Testis (tissue), 3 donors: ENCODE data around the gene ATXN3. TPM values are rescaled to one million over a fixed set of nuclear protein-coding genes. Genes with fewer than 3 reads are reported as not detected.
A peak's percentile ranks its signal among the peaks of the same experiment; 100 is the strongest.

Source experiments
- DNase-seq: peaks from one replicate; pipeline ENCODE4 v3.0.0-alpha.2; 2019
- H3K27ac ChIP-seq, 2 donors: fragments of 200-600 bp; sonication (generic); one replicate each; pipeline ENCODE4 v1.5.1; 2019
- H3K27me3 ChIP-seq: fragments of 200-600 bp; sonication (generic); one replicate; pipeline ENCODE4 v1.5.1; 2019
- H3K36me3 ChIP-seq: fragments of 200-600 bp; sonication (generic); one replicate; pipeline ENCODE4 v1.5.1; 2017; ENCODE audit warnings: low read depth; ENCODE audit errors: missing control alignments
- H3K4me1 ChIP-seq: fragments of 200-600 bp; sonication (generic); one replicate; pipeline ENCODE4 v1.5.1; 2019
- H3K4me3 ChIP-seq, 2 donors: fragments of 200-600 bp; sonication (generic); one replicate each; pipeline ENCODE4 v1.5.1; 2017 to 2019
- H3K9me3 ChIP-seq: fragments of 200-600 bp; sonication (generic); one replicate; pipeline ENCODE4 v1.5.1; 2017
- POLR2A ChIP-seq: fragments of 450-650 bp; IDR thresholded peaks from one replicate; pipeline ENCODE4 v1.6.1; 2017; ENCODE audit warnings: antibody characterized with exemption, mild to moderate bottlenecking, moderate library complexity
- WGBS, 2 donors: methylation state at CpG; one replicate each; pipeline ENCODE4 v1.1.5; 2018; 5-methylcytosine and 5-hydroxymethylcytosine counted together
- intact Hi-C: fragments of 100-400 bp; cut with DNase I; formaldehyde crosslinking; loops from one replicate; pipeline ENCODE4 v1.15.1; 2023; ENCODE audit warnings: low total_unique reads
- polyA plus RNA-seq: library from polyadenylated mRNA; stranded (reverse); fragments of 350-450 nt; fragmentation: Illumina TruSeq; extraction: RNeasy Lipid Tissue Mini Kit (QIAGEN cat#74804); gene quantifications from one replicate; pipeline ENCODE4 v1.2.3, GENCODE V29; 2014; ENCODE audit warnings: low read depth, low replicate concordance; ENCODE audit not compliant: insufficient read depth
- total RNA-seq, 2 donors: library from RNA; depleted of rRNA; stranded (reverse); fragments of >200 nt; gene quantifications; one replicate each; pipeline ENCODE4 v1.2.3, GENCODE V29; 2016
- TF ChIP-seq, protein P1 (sequence below), 3 experiments: fragments of 450-650 bp in 2 of 3; fragments of 200-600 bp in 1 of 3; sonication (generic) in 1 of 3; IDR thresholded peaks; one replicate each; pipeline ENCODE4 v1.5.1; 2016 to 2019; ENCODE audit warnings: antibody characterized with exemption in 3 of 3, mild to moderate bottlenecking in 2 of 3, moderate library complexity in 1 of 3

The ATXN3 gene
- total and polyA plus RNA-seq, 3 donors from 2014 or later, result 22.9 to 43.8 (median 35.0) TPM

DNA sequence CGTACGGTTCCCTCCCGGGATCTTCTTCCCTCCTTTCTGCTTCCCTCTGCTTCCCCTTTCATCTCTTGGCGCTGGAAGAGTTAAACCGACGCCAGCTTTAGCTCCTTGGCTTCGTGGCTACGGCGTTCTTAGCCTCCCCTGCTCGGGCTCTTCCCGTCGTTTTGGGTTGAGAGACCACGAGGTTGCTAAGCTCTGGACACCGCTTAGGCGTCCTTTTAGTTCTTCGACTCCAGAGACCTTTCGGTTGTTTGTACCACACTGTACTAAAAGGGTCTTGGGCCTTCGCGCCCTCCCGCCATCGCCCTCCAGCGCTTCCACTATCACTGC, 15.9 kb upstream of the ATXN3 start:
- no peak for DNase-seq
- Histone ChIP-seq H3K4me3 (peak overlapping the region; percentile 94 to 100), H3K36me3 (no peaks in the 10 kb centered on the region), H3K27ac (peak overlapping the region; percentile 97 to 98), H3K27me3 (no peaks in the 10 kb centered on the region), H3K4me1 (peaks cover 29% of the 10 kb centered on the region), H3K9me3 (no peaks in the 10 kb centered on the region)
- TF ChIP-seq POLR2A, result no peak
- TF ChIP-seq, protein P1, sequence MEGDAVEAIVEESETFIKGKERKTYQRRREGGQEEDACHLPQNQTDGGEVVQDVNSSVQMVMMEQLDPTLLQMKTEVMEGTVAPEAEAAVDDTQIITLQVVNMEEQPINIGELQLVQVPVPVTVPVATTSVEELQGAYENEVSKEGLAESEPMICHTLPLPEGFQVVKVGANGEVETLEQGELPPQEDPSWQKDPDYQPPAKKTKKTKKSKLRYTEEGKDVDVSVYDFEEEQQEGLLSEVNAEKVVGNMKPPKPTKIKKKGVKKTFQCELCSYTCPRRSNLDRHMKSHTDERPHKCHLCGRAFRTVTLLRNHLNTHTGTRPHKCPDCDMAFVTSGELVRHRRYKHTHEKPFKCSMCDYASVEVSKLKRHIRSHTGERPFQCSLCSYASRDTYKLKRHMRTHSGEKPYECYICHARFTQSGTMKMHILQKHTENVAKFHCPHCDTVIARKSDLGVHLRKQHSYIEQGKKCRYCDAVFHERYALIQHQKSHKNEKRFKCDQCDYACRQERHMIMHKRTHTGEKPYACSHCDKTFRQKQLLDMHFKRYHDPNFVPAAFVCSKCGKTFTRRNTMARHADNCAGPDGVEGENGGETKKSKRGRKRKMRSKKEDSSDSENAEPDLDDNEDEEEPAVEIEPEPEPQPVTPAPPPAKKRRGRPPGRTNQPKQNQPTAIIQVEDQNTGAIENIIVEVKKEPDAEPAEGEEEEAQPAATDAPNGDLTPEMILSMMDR (IDR thresholded peaks at IDR 0.05), result no peak
- intact Hi-C loops, result no loop called here
- 0% methylated on average over 22 of the region's 22 CpGs for WGBS, 2 donors

DNA sequence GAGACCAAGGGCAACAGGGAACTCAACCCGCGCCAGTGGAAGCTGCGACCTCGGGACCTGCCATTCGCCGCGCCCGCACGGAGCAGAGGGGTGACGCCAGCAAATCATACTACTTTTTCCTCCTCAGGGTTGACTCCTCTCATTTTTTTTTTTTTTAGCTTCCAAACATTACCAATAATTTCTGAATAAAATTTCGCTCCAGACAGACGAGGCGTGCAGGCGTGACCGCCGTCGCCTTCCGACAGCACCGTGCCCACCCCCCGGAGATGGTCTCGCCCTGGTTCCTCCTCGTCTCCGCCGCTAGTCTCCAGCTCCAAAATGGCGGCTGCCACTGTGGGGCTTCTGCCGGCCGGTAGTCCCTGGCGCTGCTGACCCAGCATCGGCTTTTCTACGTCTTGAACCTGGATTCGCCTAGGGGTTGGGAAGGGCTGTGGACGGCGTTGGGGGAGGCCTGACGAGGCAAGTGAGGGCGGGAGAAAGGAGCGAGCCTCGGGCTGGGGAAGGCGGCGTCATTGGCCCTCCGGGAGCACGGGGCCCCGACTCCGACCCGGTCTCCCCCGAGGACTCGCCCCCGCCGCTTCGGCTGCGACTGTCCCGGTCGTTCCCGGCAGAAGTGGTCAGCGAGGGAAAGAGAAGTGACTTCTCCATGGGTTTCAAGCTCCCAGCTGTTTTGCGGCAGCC, 15.4 kb upstream of the ATXN3 start, which contains the start of the genes CPSF2 and NDUFB1:
Gene CPSF2, plus strand, starts transcription at position 300 of the 681 bp plus-strand sequence. CDS start 9,016 bp downstream, outside the sequence.
Gene NDUFB1, minus strand, starts transcription at position 37 of the 681 bp plus-strand sequence. CDS start 4,069 bp downstream, outside the sequence.
- WGBS, 2 donors, result 1% methylated on average over 36 to 55 of the region's 55 CpGs
- H3K27ac ChIP-seq, result peak within 1 kb of the TSS; percentile 97 to 98
- intact Hi-C loops, result no loop called here

DNA sequence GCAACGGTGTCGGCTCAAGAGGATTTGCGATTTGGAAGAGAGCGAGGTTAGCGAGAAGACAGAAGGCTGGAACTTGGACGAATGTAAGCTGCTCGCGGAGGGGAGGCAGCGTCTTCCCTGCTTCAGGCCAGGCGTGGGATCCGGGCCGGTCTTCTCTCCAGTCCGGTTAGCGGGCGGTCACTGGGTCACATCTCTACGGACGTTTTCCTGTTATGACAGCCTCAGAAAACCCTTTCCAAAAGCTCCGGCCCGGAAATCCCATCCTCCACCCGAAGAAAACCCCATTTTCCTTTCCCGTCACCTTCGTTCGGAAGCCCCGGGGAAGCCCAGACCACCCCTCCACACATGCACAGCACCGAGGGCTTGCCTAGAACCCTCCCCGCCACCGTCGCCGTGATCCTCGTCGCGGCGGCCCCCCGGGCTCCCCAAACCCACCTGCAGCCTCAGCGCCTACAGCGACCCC, 14.9 kb upstream of the ATXN3 start:
- Histone ChIP-seq H3K4me1 (peaks cover 29% of the 10 kb centered on the region), H3K36me3 (no peaks in the 10 kb centered on the region), H3K27me3 (no peaks in the 10 kb centered on the region), H3K4me3 (peak overlapping the region; percentile 94 to 100), H3K9me3 (no peaks in the 10 kb centered on the region), H3K27ac (peak overlapping the region; percentile 97 to 98)
- intact Hi-C loops, result no loop called here
- no peak for TF ChIP-seq POLR2A
- TF ChIP-seq, protein P1 (IDR thresholded peaks at IDR 0.05), result no peak
- WGBS, 2 donors, result 0% methylated on average over 36 of the region's 36 CpGs
- DNase-seq, result peak; percentile 66

More for the DNA sequence above, 15.4 kb upstream of the ATXN3 start, which contains the start of the genes CPSF2 and NDUFB1:
- H3K36me3 ChIP-seq, result no peaks in the 10 kb centered on the region
- TF ChIP-seq, protein P1 (IDR thresholded peaks at IDR 0.05), result peak in 2 of 3 experiments; percentile 20 to 34
- TF ChIP-seq POLR2A, result no peak
- peak; percentile 94 for DNase-seq
- H3K9me3 ChIP-seq, result no peaks in the 10 kb centered on the region
- H3K4me3 ChIP-seq, result peak within 1 kb of the TSS; percentile 94 to 100
- no peaks in the 10 kb centered on the region for H3K27me3 ChIP-seq
- H3K4me1 ChIP-seq, result peaks cover 29% of the 10 kb centered on the region

DNA sequence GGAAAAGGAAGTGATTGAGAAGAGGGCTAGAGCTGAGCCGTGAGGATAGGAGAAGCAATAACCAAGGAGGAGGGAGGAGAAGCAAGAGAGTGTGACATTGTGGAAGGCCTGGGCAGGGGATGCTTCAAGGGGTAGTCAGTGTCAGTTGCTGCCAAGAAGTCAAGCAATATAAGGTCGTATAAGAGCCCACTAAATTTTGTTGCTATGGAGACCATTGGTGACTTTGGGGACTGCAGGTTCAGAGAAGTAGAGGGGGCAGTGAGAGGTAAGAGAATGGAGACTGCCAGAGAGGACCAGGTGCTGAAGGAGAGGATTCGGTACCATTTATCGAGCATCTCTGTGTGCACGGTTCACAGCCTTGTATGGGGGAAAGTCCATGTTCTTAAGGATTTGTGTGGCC, 3.1 kb upstream of the ATXN3 start:
- Histone ChIP-seq H3K36me3 (no peaks in the 10 kb centered on the region), H3K4me3 (no peak overlapping the region), H3K27ac (no peak overlapping the region), H3K9me3 (no peaks in the 10 kb centered on the region), H3K27me3 (no peaks in the 10 kb centered on the region), H3K4me1 (peaks cover 4% of the 10 kb centered on the region)
- 81 to 88% methylated on average over 5 of the region's 5 CpGs for WGBS, 2 donors
- TF ChIP-seq POLR2A, result no peak
- TF ChIP-seq, protein P1 (IDR thresholded peaks at IDR 0.05), result no peak
- no peak for DNase-seq
- intact Hi-C loops, result no loop called here
